ENCODE measurements around the gene DCDC2.
A peak's percentile ranks its signal among the peaks of the same experiment; 100 is the strongest.
"Not testable (repeated sequence)": the region's sequence is repeated elsewhere in the genome, so short reads cannot be mapped to it uniquely, and the experiment has no call there.

DCDC2 gene

DNA sequence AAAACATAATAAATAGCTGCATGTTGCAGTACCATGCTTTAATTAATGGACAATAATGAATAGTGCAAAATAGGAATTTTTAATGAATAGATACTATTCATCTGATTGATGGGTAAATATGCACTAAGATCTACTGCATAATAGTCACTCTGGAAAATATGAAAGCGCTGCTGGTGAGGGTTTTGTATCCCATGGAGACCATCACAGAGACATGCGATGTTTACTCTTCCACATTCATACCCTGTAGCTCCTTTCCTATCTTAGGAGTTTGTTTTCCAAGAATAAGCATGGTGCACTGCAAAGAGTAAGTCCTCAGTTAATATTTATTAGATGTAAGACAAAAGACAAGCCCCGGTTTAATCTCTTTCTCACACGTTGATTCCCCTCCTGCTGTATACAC, 150.4 kb downstream of the DCDC2 start:
- no peak overlapping the region for H3K4me3 ChIP-seq (ENCODE audit: low read length)
- TF ChIP-seq, protein P1, sequence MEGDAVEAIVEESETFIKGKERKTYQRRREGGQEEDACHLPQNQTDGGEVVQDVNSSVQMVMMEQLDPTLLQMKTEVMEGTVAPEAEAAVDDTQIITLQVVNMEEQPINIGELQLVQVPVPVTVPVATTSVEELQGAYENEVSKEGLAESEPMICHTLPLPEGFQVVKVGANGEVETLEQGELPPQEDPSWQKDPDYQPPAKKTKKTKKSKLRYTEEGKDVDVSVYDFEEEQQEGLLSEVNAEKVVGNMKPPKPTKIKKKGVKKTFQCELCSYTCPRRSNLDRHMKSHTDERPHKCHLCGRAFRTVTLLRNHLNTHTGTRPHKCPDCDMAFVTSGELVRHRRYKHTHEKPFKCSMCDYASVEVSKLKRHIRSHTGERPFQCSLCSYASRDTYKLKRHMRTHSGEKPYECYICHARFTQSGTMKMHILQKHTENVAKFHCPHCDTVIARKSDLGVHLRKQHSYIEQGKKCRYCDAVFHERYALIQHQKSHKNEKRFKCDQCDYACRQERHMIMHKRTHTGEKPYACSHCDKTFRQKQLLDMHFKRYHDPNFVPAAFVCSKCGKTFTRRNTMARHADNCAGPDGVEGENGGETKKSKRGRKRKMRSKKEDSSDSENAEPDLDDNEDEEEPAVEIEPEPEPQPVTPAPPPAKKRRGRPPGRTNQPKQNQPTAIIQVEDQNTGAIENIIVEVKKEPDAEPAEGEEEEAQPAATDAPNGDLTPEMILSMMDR (conservative IDR thresholded peaks at IDR 0.05; ENCODE audit: low read length), result no peak

DNA sequence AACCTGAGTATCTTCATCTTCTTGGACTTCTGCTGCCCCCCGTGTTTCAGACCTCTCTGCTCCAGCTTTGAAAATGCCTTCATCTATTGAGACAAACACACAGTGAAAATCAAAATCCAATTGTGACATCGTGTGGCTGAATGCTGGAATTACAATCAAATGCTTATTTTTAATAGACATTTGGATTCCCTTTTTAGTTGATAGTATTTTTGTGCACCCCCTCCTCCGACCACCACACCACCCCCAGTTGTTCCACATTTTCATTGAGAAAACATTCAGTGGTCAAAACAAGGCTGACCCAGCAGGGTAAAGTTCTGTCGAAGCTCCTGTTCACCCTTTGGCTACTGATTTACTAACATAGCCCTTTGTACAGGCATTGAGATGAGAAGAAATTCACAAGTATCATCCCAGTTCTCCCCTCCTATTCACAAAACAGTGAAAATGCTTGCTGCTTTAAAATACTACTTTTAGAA, 152.8 kb downstream of the DCDC2 start:
- DNase-seq (ENCODE audit: low read depth), result peak; percentile 34
- TF ChIP-seq, protein P1 (conservative IDR thresholded peaks at IDR 0.05; ENCODE audit: low read length), result peak; percentile 70
- H3K4me3 ChIP-seq (ENCODE audit: low read length), result no peak overlapping the region

More for the DNA sequence above, 150.4 kb downstream of the DCDC2 start:
- DNase-seq (ENCODE audit: low read depth), result no peak

DNA sequence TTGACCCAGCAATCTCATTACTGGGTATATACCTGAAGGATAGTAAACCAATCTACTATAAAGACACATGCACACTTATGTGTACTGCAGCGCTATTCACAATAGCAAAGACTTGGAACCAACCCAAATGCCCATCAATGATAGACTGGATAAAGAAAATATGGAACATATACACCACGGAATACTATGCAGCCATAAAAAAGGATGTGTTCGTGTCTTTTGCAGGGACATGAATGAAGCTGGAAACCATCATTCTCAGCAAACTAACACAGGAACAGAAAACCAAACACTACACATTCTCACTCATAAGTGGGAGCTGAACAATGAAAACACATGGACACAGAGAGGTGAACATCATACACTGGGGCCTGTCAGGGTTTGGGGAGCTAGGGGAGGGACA, 153.7 kb downstream of the DCDC2 start:
- not testable (repeated sequence) for DNase-seq (ENCODE audit: low read depth); H3K4me3 ChIP-seq (ENCODE audit: low read length)

DNA sequence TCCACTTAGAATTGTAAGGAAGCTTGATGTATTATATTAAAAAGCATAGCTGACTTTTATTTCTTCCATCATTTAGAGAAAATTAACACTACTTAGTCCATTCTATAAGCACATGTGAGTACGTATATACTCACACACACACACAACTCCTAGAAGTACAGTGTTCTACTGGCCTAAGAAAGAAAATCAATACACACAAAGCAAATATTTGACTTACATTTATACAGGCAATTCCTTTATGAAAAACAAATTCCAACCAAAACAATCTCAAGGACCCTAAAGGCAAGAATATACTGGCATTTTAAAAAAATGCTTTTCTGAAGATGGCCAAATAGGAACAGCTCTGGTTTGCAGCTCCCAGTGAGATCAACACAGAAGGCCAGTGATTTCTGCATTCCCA, 160.0 kb downstream of the DCDC2 start:
- no peak overlapping the region for H3K4me3 ChIP-seq (ENCODE audit: low read length)
- TF ChIP-seq, protein P1 (conservative IDR thresholded peaks at IDR 0.05; ENCODE audit: low read length), result no peak
- no peak for DNase-seq (ENCODE audit: low read depth)

DNA sequence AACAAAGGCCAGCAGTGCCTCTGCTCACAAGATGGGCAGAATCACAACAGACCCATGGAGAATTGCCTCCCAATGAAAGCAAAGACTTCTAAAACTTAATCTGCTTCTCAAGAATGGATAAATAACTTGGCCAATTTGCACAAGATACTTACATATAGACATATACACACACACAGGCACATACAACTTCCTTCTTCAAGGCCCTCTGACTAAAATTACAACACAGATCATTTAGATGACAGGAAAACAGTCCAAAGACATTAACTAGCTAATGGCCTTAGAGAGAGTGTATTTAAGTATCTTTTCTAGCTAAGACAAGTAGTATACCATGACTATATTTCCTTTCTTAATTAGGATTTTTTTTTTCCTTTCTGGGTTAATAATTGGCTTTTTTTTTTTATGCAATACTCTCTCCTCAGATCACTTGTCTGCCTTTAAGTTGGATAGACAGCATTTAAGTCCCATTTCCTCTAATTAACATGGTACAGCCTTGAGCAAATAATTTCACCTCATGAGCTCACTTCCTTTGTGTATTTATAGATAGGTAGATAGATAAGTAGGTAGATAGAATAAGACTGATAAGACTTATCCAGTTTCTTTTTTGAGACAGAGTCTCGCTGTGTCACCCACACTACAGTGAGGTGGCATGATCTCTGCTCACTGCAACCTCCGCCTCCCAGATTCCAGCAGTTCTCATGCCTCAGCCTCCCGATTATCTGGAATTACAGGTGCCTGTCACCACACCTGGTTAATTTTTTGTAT, 161.8 kb downstream of the DCDC2 start:
- TF ChIP-seq, protein P1 (conservative IDR thresholded peaks at IDR 0.05; ENCODE audit: low read length), result no peak
- no peak for DNase-seq (ENCODE audit: low read depth)
- no peak overlapping the region for H3K4me3 ChIP-seq (ENCODE audit: low read length)

DNA sequence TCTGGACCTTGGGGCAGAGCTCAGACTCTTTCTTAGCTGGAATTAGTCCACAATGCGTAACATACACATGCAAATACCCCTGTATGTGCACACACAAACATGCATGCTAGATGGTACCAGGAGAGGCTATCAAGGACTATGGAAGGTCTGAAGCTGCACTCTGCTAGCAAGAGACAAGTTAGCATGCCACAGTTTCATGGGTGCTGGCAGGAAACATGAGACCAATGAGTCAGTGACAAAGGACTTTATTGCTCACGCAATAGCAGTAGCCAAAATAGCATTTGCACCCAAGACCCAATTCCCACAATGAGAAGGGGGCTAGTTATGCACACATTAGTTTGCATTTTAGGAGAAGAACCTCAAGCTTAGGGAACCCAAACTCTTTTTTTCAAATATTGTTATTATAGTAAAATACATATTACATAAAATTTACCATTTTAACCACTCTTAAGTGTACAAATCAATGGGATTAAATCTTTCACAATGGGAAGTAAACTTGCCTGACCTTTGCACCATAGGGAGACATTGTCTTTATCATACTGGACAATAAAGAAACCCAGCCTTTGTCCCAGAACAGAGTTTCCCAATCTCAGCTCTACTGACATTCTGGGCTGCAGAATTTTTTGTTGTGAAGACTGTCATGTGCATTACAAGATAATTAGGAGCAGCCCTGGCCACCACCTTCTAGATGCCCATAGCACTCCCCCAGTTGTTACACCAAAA, 162.7 kb downstream of the DCDC2 start:
- TF ChIP-seq, protein P1 (conservative IDR thresholded peaks at IDR 0.05; ENCODE audit: low read length), result no peak
- DNase-seq (ENCODE audit: low read depth), result no peak

DNA sequence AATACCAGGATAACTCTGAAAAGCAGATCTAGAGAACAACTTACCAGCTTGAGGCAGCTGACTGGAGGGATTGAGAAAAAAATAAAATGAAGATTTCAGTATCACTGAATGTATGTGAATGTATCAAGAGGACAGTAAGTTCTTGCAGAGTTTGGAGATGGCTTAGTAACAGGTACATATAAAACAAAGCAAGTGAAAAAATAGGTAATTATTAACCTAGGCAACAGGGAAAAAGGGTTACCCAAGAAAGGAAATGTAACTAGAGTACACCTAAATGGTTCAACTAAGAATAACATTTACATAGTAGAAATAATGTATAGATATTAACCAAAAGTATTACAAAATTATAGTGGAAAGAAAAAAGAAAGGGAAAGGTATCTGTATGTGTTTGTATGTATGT, 164.5 kb downstream of the DCDC2 start:
- no peak for DNase-seq (ENCODE audit: low read depth)
- no peak overlapping the region for H3K4me3 ChIP-seq (ENCODE audit: low read length)
- TF ChIP-seq, protein P1 (conservative IDR thresholded peaks at IDR 0.05; ENCODE audit: low read length), result no peak

More for the DNA sequence above, 162.7 kb downstream of the DCDC2 start:
- H3K4me3 ChIP-seq (ENCODE audit: low read length), result no peak overlapping the region

All from AG10803 (cell line).